COLO829 (cell line): ENCODE measurements around the gene IFT172.

Experiments used
- DNase-seq: peaks from one replicate; pipeline ENCODE4 v3.0.0; 2012; ENCODE audit warnings: low spot score

Gene IFT172

DNA sequence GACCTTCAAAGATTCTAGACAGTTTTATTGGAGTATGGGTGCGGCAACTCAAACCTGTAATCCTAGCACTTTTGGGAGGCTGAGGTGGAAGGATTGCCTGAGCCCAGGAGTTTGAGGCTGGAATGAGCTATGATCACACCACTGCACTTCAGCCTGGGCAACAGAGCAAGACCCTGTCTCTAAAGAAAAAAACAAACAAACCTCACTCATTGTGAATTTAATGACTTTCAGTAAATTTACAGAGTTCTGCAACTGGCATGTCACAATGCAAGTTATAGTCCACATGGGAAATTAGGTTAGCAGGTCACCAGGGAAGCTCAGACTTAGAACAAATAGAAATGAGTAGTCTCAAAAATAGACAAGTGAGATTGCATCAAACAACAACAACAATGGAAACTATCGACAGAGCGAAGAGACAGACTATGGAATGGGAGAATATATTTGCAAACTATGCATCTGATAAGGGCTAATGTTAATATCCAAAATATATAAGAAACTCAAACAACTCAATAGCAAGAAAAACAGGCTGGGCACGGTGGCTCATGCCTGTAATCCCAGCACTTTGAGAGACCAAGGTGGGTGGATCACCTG, 67.8 kb downstream of the IFT172 start:
- no peak for DNase-seq

DNA sequence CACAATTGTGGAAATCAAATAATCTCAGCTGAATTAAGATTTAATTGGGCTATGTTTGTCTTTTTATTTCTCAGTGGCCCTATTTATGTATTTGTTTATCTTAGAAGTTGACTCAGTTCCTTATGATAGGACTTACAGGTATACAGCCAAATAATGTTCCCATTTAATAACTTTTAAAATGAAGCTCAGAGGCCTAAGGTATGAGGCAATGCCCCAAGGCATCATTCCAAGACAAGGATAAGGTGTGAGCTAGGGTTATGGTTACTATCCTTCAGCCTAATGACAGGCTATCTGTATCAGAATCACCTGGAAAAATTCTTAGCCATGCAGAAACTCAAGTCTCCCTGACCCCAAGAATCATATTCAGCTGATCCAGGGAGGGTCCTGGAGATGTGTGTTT, 68.5 kb downstream of the IFT172 start:
- DNase-seq = no peak

DNA sequence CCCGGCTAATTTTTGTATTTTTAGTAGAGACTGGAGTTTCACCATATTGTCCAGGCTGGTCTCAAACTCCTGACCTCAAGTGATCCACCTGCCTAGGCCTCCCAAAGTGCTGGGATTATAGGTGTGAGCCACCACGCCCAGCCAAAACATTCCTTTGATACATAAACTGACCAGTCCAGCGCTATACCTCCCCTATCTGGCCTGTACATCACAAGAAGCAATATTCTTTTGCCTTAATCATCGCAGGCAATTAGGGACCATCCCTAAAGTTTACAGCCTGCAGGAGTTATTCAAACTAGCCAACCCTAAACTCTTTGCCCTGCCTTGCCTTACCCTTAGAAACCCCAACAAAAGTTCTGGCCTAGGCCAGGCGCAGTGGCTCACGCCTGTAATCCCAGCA, 73.4 kb downstream of the IFT172 start:
- no peak for DNase-seq

DNA sequence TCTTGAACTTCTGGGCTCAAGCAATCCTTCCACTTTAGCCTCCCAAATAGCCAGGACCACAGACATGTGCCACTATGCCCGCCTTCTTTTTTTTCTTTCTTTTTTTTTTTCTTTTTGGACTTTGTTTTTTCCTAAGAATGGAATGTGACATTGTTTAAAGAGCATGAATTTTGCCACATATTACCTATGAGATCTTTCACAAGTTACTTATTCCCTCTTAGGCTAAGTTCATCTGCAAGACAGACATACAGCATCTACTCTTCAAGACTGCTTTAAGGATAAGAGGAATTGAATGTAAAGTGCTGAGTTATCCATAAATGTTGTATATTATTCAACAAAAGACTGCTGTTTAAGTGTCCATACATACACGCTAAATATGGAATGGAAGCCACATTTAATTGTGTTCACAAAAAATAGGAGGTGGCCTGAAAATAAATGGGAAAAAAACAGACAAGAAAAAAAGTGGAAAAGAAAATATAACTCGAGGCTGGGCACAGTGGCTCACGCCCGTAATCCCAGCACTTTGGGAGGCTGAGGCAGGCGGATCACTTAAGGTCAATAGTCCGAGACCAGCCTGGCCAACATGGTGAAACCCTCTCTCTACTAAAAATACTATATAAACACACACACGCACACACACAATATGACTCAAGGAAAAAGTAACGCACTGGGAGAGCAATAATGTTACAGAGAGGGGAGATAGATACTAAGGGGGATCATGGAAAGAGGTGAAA, 77.0 kb downstream of the IFT172 start:
- DNase-seq = no peak

DNA sequence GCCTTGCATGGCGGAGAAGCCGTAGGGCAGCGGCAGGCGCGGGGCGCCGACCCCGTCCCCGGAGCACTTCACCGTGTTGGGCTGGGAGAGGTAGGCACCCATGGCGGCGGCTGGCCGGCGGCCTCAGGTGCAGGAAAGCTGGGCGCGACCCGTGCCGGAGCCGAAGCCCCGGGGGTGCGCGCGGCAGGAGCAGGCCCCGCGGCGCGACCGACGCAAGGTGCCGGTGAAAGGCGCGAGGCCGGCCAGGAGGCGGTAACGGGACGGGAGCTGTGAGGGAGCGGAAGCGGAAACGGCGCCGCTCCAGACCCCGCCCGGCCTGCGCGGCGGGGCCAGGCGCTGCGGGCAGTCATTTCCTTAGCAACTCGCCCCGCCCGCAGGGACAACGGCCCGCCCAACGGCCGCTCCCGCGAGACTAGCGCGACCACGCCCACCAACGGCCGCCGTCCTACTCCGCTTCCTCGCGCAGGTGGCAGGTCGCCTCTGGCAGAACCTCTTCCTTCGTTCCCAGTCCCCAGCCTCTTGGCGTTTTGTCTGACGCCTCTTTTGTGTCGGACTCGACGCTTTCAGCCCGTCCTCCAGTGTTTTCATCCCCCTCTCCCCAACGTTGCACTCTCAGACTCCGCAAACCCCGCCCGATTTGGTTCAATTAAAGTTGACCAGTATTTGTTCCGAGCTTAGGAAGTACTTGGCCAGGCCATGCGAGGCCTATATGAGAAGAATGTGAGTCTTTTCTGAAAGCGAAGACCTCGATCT, 80.0 kb downstream of the IFT172 start, which contains the start of gene PPM1G:
Gene PPM1G (minus strand): TSS at position 271 of the 753 bp plus-strand sequence. CDS start 169 bp downstream, at position 102.
- DNase-seq = peak; percentile 87

DNA sequence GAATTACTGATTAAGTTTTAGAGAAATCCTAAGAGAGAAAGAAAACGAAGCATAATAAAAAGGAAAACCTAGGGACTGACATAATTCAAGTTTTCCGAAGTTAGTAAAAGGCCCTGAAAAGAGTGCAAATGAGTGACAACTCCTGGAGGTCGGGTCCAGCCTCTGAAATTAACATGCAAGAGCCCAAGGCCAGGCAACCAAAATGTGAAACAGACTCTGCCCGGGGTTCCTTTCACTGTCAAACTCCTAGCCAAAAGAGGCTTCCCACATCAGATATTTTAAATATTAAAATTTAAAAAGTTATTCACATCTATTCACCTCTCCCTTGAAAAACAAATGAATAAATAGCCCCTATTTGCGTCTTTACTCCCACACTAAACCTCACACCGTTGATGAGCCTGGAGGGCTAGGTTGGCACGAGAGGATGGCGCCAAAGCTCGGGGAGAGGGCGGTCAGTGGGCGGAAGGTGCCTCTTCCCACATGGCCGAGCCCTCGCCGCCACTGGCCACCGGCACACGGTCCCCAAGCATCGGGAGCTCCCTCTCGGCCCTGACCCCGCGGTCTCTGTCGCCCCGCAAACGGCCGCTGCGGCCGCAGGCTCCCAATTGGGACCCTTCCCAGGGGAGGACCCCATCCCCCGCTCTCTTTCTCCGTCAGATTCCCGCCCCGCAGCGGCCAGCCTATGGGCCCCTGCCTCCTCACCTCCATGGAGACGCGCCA, 80.8 kb downstream of the IFT172 start:
- DNase-seq = no peak

DNA sequence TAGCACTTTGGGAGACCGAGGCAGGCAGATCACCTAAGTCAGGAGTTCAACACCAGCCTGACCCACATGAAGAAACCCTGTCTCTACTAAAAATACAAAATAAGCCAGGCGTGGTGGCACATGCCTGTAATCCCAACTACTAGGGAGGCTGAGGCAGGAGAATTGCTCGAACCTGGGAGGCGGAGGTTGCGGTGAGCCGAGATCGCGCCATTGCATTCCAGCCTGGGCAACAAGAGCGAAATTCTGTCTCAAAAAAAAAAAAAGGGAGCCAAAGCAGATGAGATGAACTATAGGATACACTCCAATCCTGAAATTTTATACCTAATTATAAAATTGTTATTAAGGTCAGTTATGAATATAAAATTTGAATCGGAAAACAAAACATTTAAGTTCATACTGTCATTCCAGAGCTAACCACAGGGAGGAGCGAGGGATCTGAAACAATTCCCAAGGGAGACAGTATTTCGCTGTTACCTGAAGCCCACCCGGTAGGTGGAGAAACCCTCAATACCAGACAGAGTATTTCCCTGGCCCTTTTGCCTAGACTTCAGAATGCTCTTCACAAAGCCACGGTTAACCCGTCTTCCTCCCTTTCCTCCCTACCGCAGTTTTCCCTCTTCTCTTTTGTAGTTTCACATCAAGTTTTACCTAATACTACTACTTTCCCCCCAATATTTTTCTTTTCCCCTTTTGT, 81.6 kb downstream of the IFT172 start:
- peak; percentile 39 for DNase-seq

DNA sequence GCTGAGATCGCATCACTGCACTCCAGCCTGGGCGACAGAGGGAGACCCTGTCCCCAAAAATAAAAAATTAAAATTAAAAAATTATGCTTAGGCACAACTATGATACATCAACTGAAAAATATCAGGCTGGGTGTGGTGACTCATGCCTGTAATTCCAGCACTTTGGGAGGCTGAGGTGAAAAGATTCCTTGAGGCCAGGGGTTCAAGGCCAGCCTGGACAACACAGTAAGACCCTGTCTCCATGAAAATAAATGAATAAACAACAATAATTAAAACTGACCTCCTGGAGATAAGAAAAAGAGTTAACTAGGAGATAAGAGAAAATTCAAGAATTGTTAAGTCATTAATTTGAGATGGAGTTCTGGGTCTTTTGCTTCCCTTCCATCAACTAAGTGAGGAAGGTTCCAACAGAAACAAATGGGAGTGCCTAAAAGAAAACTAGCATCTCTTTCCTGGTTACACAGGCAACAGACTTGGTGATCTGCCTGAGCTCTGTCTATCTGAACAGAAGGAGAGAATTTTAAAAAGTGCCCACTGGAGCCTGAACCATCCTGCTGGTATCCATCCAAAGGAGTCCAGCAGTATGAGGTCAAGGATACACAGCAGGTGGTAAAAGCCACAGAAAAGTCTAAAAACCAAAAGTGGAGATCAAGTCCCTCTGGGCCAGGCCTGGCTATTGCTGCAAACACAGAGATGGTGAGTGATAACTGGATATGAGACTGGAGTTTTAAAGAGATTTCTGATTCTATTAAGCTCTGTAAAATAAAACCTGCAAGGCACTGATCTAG, 89.0 kb downstream of the IFT172 start:
- no peak for DNase-seq

DNA sequence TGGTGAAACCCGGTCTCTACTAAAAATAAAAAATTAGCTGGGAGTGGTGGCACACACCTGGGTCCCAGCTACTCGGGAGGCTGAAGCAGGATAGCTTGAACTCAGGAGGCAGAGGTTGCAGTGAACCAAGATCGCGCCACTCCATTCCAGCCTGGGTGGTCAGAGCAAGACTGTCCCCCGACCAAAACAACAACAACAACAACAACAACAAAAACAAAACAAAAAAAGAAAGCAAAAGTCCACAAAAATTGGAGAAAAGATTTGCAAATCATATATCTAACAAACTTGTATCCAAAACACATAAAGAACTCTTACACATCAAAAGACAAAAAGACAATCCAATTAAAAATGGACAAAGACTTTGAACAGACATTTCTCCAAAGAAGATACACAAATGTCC, 90.6 kb downstream of the IFT172 start:
- no peak for DNase-seq
